ENCODE results near the gene STAB1.
"Not testable (repeated sequence)": the region's sequence is repeated elsewhere in the genome, so short reads cannot be mapped to it uniquely, and the experiment has no call there.

STAB1 gene

GRCh38 chr3:52524258-52524751, 29.2 kb downstream of the STAB1 start:
- no peak for FAIRE-seq

GRCh38 chr3:52524752-52525679, 29.9 kb downstream of the STAB1 start:
- FAIRE-seq: no peak

GRCh38 chr3:52525680-52526561, 30.8 kb downstream of the STAB1 start:
- FAIRE-seq: no peak

GRCh38 chr3:52526671-52527038, 31.5 kb downstream of the STAB1 start:
- FAIRE-seq: not testable (repeated sequence)

GRCh38 chr3:52527039-52527731, 32.0 kb downstream of the STAB1 start:
- no peak for FAIRE-seq

- no peak for FAIRE-seq
Measured at GRCh38 chr3:52527732-52528585, 32.8 kb downstream of the STAB1 start.

- no peak for FAIRE-seq
Measured at GRCh38 chr3:52528586-52529375, 33.6 kb downstream of the STAB1 start.

GRCh38 chr3:52529376-52530333, 34.5 kb downstream of the STAB1 start:
- no peak for FAIRE-seq

GRCh38 chr3:52530918-52531826, 36.0 kb downstream of the STAB1 start:
- FAIRE-seq: no peak

- FAIRE-seq: no peak
Measured at GRCh38 chr3:52531860-52532516, 36.9 kb downstream of the STAB1 start.

GRCh38 chr3:52532517-52532837, 37.3 kb downstream of the STAB1 start:
- no peak for FAIRE-seq

- no peak for FAIRE-seq
Measured at GRCh38 chr3:52532838-52533622, 37.9 kb downstream of the STAB1 start.

GRCh38 chr3:52533623-52534280, 38.6 kb downstream of the STAB1 start, which contains the start of gene NT5DC2:
NT5DC2 (minus strand) TSS chr3:52533857; CDS start chr3:52533737, 120 bp downstream.
- FAIRE-seq: no peak

- FAIRE-seq: peak; percentile 92
Measured at GRCh38 chr3:52534281-52535183, 39.4 kb downstream of the STAB1 start.

GRCh38 chr3:52535411-52536111, 40.4 kb downstream of the STAB1 start:
- FAIRE-seq: no peak
